Kidney (tissue), 14 donors: ENCODE data around the gene NUCB1. TPM values are rescaled to one million over a fixed set of nuclear protein-coding genes. Genes with fewer than 3 reads are reported as not detected.
"Not testable (repeated sequence)": the region's sequence is repeated elsewhere in the genome, so short reads cannot be mapped to it uniquely, and the experiment has no call there.

ENCODE experiments used
- DNase-seq, 5 donors: peaks; one replicate each; pipeline ENCODE4 v3.0.0-alpha.2; 2013 to 2020
- FAIRE-seq: peaks from 2 replicates; lab custom pipeline; 2012; peaks lifted over from hg19 to GRCh38; lab: Jason Lieb, UNC
- H3K27ac ChIP-seq, 2 donors: one replicate each; pipeline ENCODE4 v1.7.0; 2013; ENCODE audit warnings: low read depth in 2 of 2, low read length in 2 of 2, inconsistent platforms in 1 of 2
- H3K27me3 ChIP-seq: one replicate; pipeline ENCODE4 v1.7.1; 2013; ENCODE audit warnings: low read length, inconsistent platforms; ENCODE audit not compliant: control insufficient read depth, insufficient read depth
- H3K36me3 ChIP-seq, 3 donors: one replicate each; pipeline versions ENCODE4 v1.7.0 to v1.7.1; 2013; ENCODE audit warnings: low read length in 3 of 3, control low read depth in 1 of 3, inconsistent platforms in 1 of 3; ENCODE audit not compliant: insufficient read depth in 3 of 3, control insufficient read depth in 2 of 3
- H3K4me1 ChIP-seq, 3 donors: one replicate each; pipeline versions ENCODE4 v1.7.0 to v1.7.1; 2013; ENCODE audit warnings: low read length in 3 of 3, inconsistent platforms in 1 of 3, low read depth in 1 of 3; ENCODE audit not compliant: control insufficient read depth in 2 of 3, insufficient read depth in 2 of 3
- H3K4me3 ChIP-seq, 3 donors: one replicate each; pipeline versions ENCODE4 v1.7.0 to v1.8.1; 2013; ENCODE audit warnings: low read length in 3 of 3, control low read depth in 1 of 3, inconsistent platforms in 1 of 3
- H3K9ac ChIP-seq, 3 donors: one replicate each; pipeline versions ENCODE4 v1.7.0 to v1.7.1; 2013; ENCODE audit warnings: low read length in 3 of 3, control low read depth in 1 of 3, inconsistent platforms in 1 of 3
- H3K9me3 ChIP-seq, 3 donors: one replicate each; pipeline versions ENCODE4 v1.7.0 to v1.7.1; 2013; ENCODE audit warnings: low read length in 3 of 3, control low read depth in 1 of 3, inconsistent platforms in 1 of 3; ENCODE audit not compliant: control insufficient read depth in 2 of 3, insufficient read depth in 1 of 3
- CTCF ChIP-seq: IDR thresholded peaks from 3 replicates; pipeline ENCODE4 v1.5.1; 2012; ENCODE audit warnings: mild to moderate bottlenecking, moderate library complexity, borderline replicate concordance; ENCODE audit not compliant: insufficient read depth; ENCODE audit errors: extremely low read depth
- intact Hi-C: fragments of 100-400 bp; cut with DNase I; formaldehyde crosslinking; loops from one replicate; pipeline ENCODE4 v1.11.1; 2022
- polyA plus RNA-seq: library from polyadenylated mRNA; stranded (reverse); fragments of 350-450 nt; fragmentation: Illumina TruSeq; extraction: RNeasy Lipid Tissue Mini Kit (QIAGEN cat#74804); gene quantifications from one replicate; pipeline ENCODE4 v1.2.3, GENCODE V29; 2014; ENCODE audit warnings: low read depth, low replicate concordance; ENCODE audit not compliant: insufficient read depth
- total RNA-seq: library from RNA; stranded (reverse); fragmentation: NEBNext Ultra II Directional; extraction: Animal tissue kit (Norgen Biotek cat#: 25700); gene quantifications from one replicate; pipeline ENCODE4 v1.2.1, GENCODE V29; 2021
- donor health status: control.
- donor health status: control.
- donor health status: control.
- donor health status: control.
- donor health status: control.
- donor health status: DM: yes; HTN: yes; CAD: no.
- donor health status: Normal renal cell carcinoma (clear cell type).

Gene NUCB1
- total and polyA plus RNA-seq, 2 donors from 2014 or later: 265 to 503 TPM

GRCh38 chr19:48881741-48882657 is 18.1 kb upstream of the NUCB1 start:
- intact Hi-C loops: no loop called here
- Histone ChIP-seq H3K9ac (no peak overlapping the region), H3K4me3 (no peak overlapping the region), H3K27ac (no peak overlapping the region), H3K4me1 (no peaks in the 10 kb centered on the region), H3K9me3 (no peaks in the 10 kb centered on the region), H3K27me3 (no peaks in the 10 kb centered on the region), H3K36me3 (peaks cover 0 to 2% (median 0%) of the 10 kb centered on the region in 3 donors)
- FAIRE-seq: no peak
- no peak for TF ChIP-seq CTCF
- DNase-seq: no peak

- Histone ChIP-seq H3K36me3 (no peaks in the 10 kb centered on the region), H3K9me3 (no peaks in the 10 kb centered on the region), H3K27me3 (no peaks in the 10 kb centered on the region), H3K4me3 (no peak overlapping the region), H3K4me1 (no peaks in the 10 kb centered on the region), H3K9ac (no peak overlapping the region), H3K27ac (no peak overlapping the region)
- FAIRE-seq: no peak
- no peak for TF ChIP-seq CTCF
- DNase-seq: no peak
- intact Hi-C loops: no loop called here
Measured at GRCh38 chr19:48883726-48884125, 16.4 kb upstream of the NUCB1 start.

GRCh38 chr19:48887861-48888612 is 12.1 kb upstream of the NUCB1 start:
- FAIRE-seq: no peak
- DNase-seq: no peak

GRCh38 chr19:48889496-48889895 is 10.6 kb upstream of the NUCB1 start:
- intact Hi-C loops, DNase-seq, H3K4me1 ChIP-seq, H3K9me3 ChIP-seq, FAIRE-seq, H3K27ac ChIP-seq, H3K4me3 ChIP-seq, H3K27me3 ChIP-seq, H3K36me3 ChIP-seq, H3K9ac ChIP-seq: not testable (repeated sequence)

More at GRCh38 chr19:48887861-48888612, 12.1 kb upstream of the NUCB1 start:
- no peak overlapping the region for H3K9ac ChIP-seq
- H3K4me1 ChIP-seq: no peaks in the 10 kb centered on the region
- H3K27ac ChIP-seq: no peak overlapping the region
- no peaks in the 10 kb centered on the region for H3K36me3 ChIP-seq
- TF ChIP-seq CTCF: no peak
- no peaks in the 10 kb centered on the region for H3K9me3 ChIP-seq
- no peaks in the 10 kb centered on the region for H3K27me3 ChIP-seq
- no peak overlapping the region for H3K4me3 ChIP-seq
- intact Hi-C loops: no loop called here
